Liver (tissue), 3 donors: ENCODE measurements around the gene MRAP.

Experiments used
- SP1 ChIP-seq: IDR thresholded peaks from 2 replicates; pipeline ENCODE4 v1.6.1; 2018; ENCODE audit warnings: antibody characterized with exemption, mild to moderate bottlenecking
- TAF1 ChIP-seq: conservative IDR thresholded peaks from 2 replicates; pipeline ENCODE4 v1.6.1; 2016; ENCODE audit warnings: antibody characterized with exemption, mild to moderate bottlenecking
- TF ChIP-seq, protein P1 (sequence below): fragments of 150-350 bp; IDR thresholded peaks from 2 replicates; pipeline ENCODE4 v1.5.1; 2017; ENCODE audit warnings: improper control_type of control experiment, low read depth, low read length; ENCODE audit not compliant: missing input control
- TF ChIP-seq, protein P2 (sequence below): IDR thresholded peaks from 2 replicates; pipeline ENCODE4 v1.6.1; 2016; ENCODE audit warnings: antibody characterized with exemption
- donor health status: healthy.
- donor health status: healthy.

DNA sequence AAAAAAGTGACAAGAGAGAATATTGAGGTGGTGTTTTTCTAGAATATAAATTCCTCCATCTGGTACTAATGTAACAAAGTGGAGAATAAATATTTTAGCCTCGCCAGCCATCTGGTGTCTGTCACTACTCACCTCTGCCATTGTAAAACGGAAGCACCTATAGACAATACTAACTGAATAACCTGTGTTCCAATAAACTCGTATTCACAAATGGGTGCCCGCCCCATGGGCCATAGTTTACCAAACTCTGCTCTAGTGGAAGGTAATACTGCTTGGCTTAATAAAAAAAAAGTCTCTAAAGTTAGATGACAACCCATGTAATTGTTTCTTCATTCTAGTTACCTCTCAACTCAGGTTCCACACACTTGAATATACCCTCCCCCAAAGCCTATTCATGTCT lies 27.9 kb upstream of the MRAP start:
- TF ChIP-seq, protein P1, sequence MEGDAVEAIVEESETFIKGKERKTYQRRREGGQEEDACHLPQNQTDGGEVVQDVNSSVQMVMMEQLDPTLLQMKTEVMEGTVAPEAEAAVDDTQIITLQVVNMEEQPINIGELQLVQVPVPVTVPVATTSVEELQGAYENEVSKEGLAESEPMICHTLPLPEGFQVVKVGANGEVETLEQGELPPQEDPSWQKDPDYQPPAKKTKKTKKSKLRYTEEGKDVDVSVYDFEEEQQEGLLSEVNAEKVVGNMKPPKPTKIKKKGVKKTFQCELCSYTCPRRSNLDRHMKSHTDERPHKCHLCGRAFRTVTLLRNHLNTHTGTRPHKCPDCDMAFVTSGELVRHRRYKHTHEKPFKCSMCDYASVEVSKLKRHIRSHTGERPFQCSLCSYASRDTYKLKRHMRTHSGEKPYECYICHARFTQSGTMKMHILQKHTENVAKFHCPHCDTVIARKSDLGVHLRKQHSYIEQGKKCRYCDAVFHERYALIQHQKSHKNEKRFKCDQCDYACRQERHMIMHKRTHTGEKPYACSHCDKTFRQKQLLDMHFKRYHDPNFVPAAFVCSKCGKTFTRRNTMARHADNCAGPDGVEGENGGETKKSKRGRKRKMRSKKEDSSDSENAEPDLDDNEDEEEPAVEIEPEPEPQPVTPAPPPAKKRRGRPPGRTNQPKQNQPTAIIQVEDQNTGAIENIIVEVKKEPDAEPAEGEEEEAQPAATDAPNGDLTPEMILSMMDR: no peak
- no peak for TF ChIP-seq TAF1
- TF ChIP-seq, protein P2, sequence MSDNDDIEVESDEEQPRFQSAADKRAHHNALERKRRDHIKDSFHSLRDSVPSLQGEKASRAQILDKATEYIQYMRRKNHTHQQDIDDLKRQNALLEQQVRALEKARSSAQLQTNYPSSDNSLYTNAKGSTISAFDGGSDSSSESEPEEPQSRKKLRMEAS: no peak
- TF ChIP-seq SP1: no peak
